Mucosa of rectum (tissue), 2 donors: ENCODE measurements around the gene SLC17A5.

Experiments
- H3K27ac ChIP-seq, 2 donors: one replicate each; pipeline ENCODE4 v1.7.0; 2013; ENCODE audit warnings: inconsistent platforms in 2 of 2, low read depth in 2 of 2, low read length in 2 of 2
- H3K27me3 ChIP-seq, 2 donors: one replicate each; pipeline ENCODE4 v1.7.0; 2013; ENCODE audit warnings: low read length in 2 of 2; ENCODE audit not compliant: control insufficient read depth in 2 of 2, insufficient read depth in 2 of 2
- H3K36me3 ChIP-seq, 2 donors: one replicate each; pipeline ENCODE4 v1.7.0; 2013; ENCODE audit warnings: low read length in 2 of 2; ENCODE audit not compliant: control insufficient read depth in 2 of 2, insufficient read depth in 2 of 2
- H3K4me1 ChIP-seq, 2 donors: one replicate each; pipeline ENCODE4 v1.7.0; 2013; ENCODE audit warnings: low read length in 2 of 2, mild to moderate bottlenecking in 1 of 2; ENCODE audit not compliant: control insufficient read depth in 2 of 2, insufficient read depth in 2 of 2
- H3K4me3 ChIP-seq, 2 donors: one replicate each; pipeline ENCODE4 v1.7.0; 2013; ENCODE audit warnings: low read length in 2 of 2
- H3K9ac ChIP-seq, 2 donors: one replicate each; pipeline ENCODE4 v1.7.0; 2013; ENCODE audit warnings: low read length in 2 of 2, low read depth in 1 of 2, mild to moderate bottlenecking in 1 of 2
- H3K9me3 ChIP-seq, 2 donors: one replicate each; pipeline ENCODE4 v1.7.0; 2013; ENCODE audit warnings: low read length in 2 of 2; ENCODE audit not compliant: control insufficient read depth in 2 of 2
- donor health status: healthy.
- donor health status: Normal muscosa, but diverticular disease.

The SLC17A5 gene

GRCh38 chr6:73644941-73645591, 8.7 kb downstream of the SLC17A5 start:
- peaks cover 0 to 3% of the 10 kb centered on the region in 2 donors for H3K4me1 ChIP-seq
- peak overlapping the region in 1 of 2 donors; percentile 24 for H3K9ac ChIP-seq
- peaks cover 8 to 11% of the 10 kb centered on the region in 2 donors for H3K36me3 ChIP-seq
- peak overlapping the region in 1 of 2 donors; percentile 62 for H3K4me3 ChIP-seq
- no peaks in the 10 kb centered on the region for H3K27me3 ChIP-seq
- no peak overlapping the region for H3K27ac ChIP-seq
- no peaks in the 10 kb centered on the region for H3K9me3 ChIP-seq

- Histone ChIP-seq H3K36me3 (peaks cover 5 to 10% of the 10 kb centered on the region in 2 donors), H3K27me3 (no peaks in the 10 kb centered on the region), H3K9ac (no peak overlapping the region), H3K4me3 (no peak overlapping the region), H3K4me1 (peaks cover 0 to 3% of the 10 kb centered on the region in 2 donors), H3K9me3 (no peaks in the 10 kb centered on the region), H3K27ac (no peak overlapping the region)
Observed at GRCh38 chr6:73644030-73644429, 9.8 kb downstream of the SLC17A5 start.

- Histone ChIP-seq H3K9me3 (no peaks in the 10 kb centered on the region), H3K9ac (no peak overlapping the region), H3K36me3 (peaks cover 5 to 12% of the 10 kb centered on the region in 2 donors), H3K4me1 (peaks cover 0 to 3% of the 10 kb centered on the region in 2 donors), H3K4me3 (no peak overlapping the region), H3K27ac (no peak overlapping the region), H3K27me3 (no peaks in the 10 kb centered on the region)
Observed at GRCh38 chr6:73642530-73642929, 11.3 kb downstream of the SLC17A5 start.

GRCh38 chr6:73640179-73640750, 13.5 kb downstream of the SLC17A5 start:
- Histone ChIP-seq H3K27me3 (no peaks in the 10 kb centered on the region), H3K4me1 (peaks cover 0 to 2% of the 10 kb centered on the region in 2 donors), H3K27ac (no peak overlapping the region), H3K4me3 (no peak overlapping the region), H3K9me3 (no peaks in the 10 kb centered on the region), H3K9ac (no peak overlapping the region), H3K36me3 (peaks cover 11 to 20% of the 10 kb centered on the region in 2 donors)

- no peak overlapping the region for H3K4me3 ChIP-seq
- H3K27ac ChIP-seq = no peak overlapping the region
- H3K9me3 ChIP-seq = no peaks in the 10 kb centered on the region
- peaks cover 22% of the 10 kb centered on the region in 2 donors for H3K36me3 ChIP-seq
- H3K9ac ChIP-seq = no peak overlapping the region
- H3K27me3 ChIP-seq = no peaks in the 10 kb centered on the region
- no peaks in the 10 kb centered on the region for H3K4me1 ChIP-seq
Observed at GRCh38 chr6:73639040-73639439, 14.8 kb downstream of the SLC17A5 start.

GRCh38 chr6:73637404-73637803, 16.4 kb downstream of the SLC17A5 start:
- no peaks in the 10 kb centered on the region for H3K27me3 ChIP-seq
- no peaks in the 10 kb centered on the region for H3K4me1 ChIP-seq
- no peak overlapping the region for H3K9ac ChIP-seq
- peaks cover 22% of the 10 kb centered on the region in 2 donors for H3K36me3 ChIP-seq
- H3K4me3 ChIP-seq = no peak overlapping the region
- no peak overlapping the region for H3K27ac ChIP-seq
- no peaks in the 10 kb centered on the region for H3K9me3 ChIP-seq

- no peaks in the 10 kb centered on the region for H3K27me3 ChIP-seq
- no peak overlapping the region for H3K27ac ChIP-seq
- H3K4me1 ChIP-seq = no peaks in the 10 kb centered on the region
- peaks cover 18 to 21% of the 10 kb centered on the region in 2 donors for H3K36me3 ChIP-seq
- H3K9me3 ChIP-seq = no peaks in the 10 kb centered on the region
- H3K9ac ChIP-seq = no peak overlapping the region
- no peak overlapping the region for H3K4me3 ChIP-seq
Observed at GRCh38 chr6:73636048-73636447, 17.7 kb downstream of the SLC17A5 start.

- Histone ChIP-seq H3K27ac (no peak overlapping the region), H3K4me1 (no peaks in the 10 kb centered on the region), H3K27me3 (no peaks in the 10 kb centered on the region), H3K4me3 (no peak overlapping the region), H3K36me3 (peaks cover 15 to 32% of the 10 kb centered on the region in 2 donors), H3K9ac (no peak overlapping the region), H3K9me3 (no peaks in the 10 kb centered on the region)
Observed at GRCh38 chr6:73632346-73632745, 21.4 kb downstream of the SLC17A5 start.

- H3K27me3 ChIP-seq = no peaks in the 10 kb centered on the region
- no peaks in the 10 kb centered on the region for H3K4me1 ChIP-seq
- H3K9me3 ChIP-seq = no peaks in the 10 kb centered on the region
- H3K4me3 ChIP-seq = no peak overlapping the region
- H3K36me3 ChIP-seq = peaks cover 11 to 28% of the 10 kb centered on the region in 2 donors
- no peak overlapping the region for H3K27ac ChIP-seq
- H3K9ac ChIP-seq = no peak overlapping the region
Observed at GRCh38 chr6:73631849-73632248, 21.9 kb downstream of the SLC17A5 start.

- Histone ChIP-seq H3K4me3 (no peak overlapping the region), H3K36me3 (peaks cover 10 to 26% of the 10 kb centered on the region in 2 donors), H3K27ac (no peak overlapping the region), H3K9ac (no peak overlapping the region), H3K9me3 (no peaks in the 10 kb centered on the region), H3K27me3 (no peaks in the 10 kb centered on the region), H3K4me1 (no peaks in the 10 kb centered on the region)
Observed at GRCh38 chr6:73630401-73630800, 23.4 kb downstream of the SLC17A5 start.
